ENCODE data around the gene NABP1. TPM values are rescaled to one million over a fixed set of nuclear protein-coding genes. Genes with fewer than 3 reads are reported as not detected.

Gene NABP1
- total and polyA plus RNA-seq, 7 donors = 4.2 to 15.4 (median 9.2) TPM

DNA sequence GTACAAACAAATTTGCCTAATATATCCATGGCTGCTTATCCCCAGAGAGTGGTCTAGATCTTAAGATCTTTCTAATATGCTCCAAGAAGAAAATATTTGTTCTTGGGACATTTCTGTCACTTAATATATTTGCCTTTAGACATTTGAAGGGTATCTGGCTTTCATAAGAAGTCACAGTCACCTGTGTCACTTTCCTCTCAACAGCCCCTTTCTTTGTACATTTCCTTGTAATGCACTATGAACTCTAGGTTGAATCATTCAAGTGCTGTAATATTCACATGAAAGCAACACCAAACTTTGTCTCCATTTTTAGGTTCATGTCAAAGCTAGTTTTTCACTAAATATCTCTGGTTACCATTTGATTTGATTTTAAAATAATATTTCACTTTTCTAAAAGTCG lies 41.4 kb upstream of the NABP1 start:
- no peak for DNase-seq
- Histone ChIP-seq H3K4me1 (peaks cover 0 to 9% (median 0%) of the 10 kb centered on the region in 4 donors), H3K9me3 (no peaks in the 10 kb centered on the region), H3K27me3 (no peaks in the 10 kb centered on the region), H3K4me3 (no peak overlapping the region), H3K27ac (no peak overlapping the region), H3K36me3 (no peaks in the 10 kb centered on the region)
- TF ChIP-seq POLR2A (IDR thresholded peaks at IDR 0.05) = no peak
- intact Hi-C loops (cut with DNase I) = no loop called here
- 97 to 98% methylated on average over 1 of the region's 1 CpG for WGBS, 2 donors

DNA sequence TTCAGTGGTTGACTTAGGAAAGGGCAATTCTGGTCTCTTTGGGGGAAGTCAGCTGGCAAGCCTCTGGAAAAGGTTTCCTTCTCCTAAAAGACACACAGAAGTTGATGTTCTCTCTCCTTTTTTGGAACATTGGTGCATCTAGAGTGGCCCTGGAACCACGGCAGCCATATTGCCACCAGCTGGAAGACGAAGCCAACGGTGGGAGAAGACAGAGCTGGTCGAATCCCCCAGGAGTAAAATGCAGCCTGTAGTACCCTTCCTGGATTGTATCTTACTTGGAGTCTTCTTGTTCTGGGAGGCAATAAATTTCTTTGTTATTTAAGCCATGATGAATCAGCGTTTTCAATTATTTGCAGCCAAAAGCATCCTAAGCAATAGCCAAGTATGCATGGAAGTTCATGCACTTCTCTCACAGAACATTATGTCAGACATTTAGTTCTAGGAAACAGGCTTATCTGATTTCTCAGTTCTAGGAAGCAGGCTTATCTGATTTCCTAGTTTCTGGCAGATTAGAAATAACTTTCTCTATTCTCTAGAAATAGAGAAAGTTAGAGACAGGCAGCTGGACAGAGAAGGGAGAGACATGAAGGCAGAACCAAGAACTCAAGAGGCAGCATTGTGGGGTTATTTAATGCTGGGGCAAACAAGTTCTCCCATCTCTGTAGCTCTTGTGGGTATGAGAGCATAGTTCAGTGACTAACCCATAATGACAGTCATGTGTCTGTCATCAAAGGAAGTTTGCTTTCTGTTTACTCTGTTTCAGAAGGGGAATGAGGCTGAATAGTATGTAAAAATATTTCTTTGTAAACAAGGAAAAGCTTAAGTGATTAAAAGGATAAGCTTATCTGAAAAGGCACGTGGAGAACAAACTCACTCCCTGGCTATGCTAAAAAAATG lies 40.5 kb upstream of the NABP1 start:
- DNase-seq = no peak

DNA sequence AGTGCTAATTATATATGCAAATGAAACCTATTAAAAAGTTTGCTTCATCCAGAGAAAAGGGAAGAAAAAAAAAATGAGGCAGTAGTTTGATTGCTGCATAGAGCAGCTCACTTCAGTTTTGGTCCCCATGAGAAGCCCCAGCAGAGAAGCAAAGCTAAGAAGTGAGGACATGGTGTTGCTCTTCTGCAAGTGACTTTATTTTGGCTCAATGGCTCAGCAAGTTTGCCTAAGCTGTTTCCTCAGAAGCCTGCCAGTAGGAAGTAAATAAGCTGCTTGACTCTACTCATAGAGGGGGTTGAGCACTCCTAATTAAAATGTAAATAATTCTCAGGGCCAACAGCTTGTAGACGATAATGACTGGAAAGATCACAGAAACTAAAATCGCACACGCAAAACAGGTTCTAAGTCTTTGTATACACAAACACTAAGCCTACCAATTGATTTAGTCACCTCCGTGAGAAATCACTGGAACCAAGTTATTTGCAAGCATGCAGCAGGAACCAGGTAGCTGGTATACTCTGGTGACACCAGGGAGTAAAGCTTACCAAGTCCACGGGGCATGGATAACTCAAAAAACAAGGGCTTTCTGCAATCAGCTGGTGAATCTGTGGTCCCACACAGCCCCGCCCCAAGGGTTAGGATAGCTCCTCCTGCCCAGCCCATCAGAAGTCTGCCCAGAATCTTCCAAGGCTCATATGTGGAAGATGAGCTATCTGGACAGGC lies 39.7 kb upstream of the NABP1 start:
- TF ChIP-seq EP300 (IDR thresholded peaks at IDR 0.05) (no peak), POLR2AphosphoS5 (IDR thresholded peaks at IDR 0.05) (no peak), POLR2A (IDR thresholded peaks at IDR 0.05) (no peak)
- TF ChIP-seq, protein P1, sequence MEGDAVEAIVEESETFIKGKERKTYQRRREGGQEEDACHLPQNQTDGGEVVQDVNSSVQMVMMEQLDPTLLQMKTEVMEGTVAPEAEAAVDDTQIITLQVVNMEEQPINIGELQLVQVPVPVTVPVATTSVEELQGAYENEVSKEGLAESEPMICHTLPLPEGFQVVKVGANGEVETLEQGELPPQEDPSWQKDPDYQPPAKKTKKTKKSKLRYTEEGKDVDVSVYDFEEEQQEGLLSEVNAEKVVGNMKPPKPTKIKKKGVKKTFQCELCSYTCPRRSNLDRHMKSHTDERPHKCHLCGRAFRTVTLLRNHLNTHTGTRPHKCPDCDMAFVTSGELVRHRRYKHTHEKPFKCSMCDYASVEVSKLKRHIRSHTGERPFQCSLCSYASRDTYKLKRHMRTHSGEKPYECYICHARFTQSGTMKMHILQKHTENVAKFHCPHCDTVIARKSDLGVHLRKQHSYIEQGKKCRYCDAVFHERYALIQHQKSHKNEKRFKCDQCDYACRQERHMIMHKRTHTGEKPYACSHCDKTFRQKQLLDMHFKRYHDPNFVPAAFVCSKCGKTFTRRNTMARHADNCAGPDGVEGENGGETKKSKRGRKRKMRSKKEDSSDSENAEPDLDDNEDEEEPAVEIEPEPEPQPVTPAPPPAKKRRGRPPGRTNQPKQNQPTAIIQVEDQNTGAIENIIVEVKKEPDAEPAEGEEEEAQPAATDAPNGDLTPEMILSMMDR (IDR thresholded peaks at IDR 0.05) = no peak
- Histone ChIP-seq H3K4me1 (peaks cover 0 to 3% (median 0%) of the 10 kb centered on the region in 4 donors), H3K9me3 (no peaks in the 10 kb centered on the region), H3K27ac (peak overlapping the region in 1 of 4 donors; percentile 3), H3K27me3 (no peaks in the 10 kb centered on the region), H3K4me3 (no peak overlapping the region), H3K36me3 (no peaks in the 10 kb centered on the region)
- intact Hi-C loops (cut with DNase I) = no loop called here
- WGBS, 2 donors = 25 to 53% methylated on average over 6 of the region's 6 CpGs
- no peak for DNase-seq

More for the DNA sequence above, 40.5 kb upstream of the NABP1 start:
- intact Hi-C loops (cut with DNase I) = no loop called here
- H3K27ac ChIP-seq = peak overlapping the region in 1 of 4 donors; percentile 3
- 66 to 68% methylated on average over 6 of the region's 6 CpGs for WGBS, 2 donors
- H3K4me1 ChIP-seq = peaks cover 0 to 3% (median 0%) of the 10 kb centered on the region in 4 donors
- H3K36me3 ChIP-seq = no peaks in the 10 kb centered on the region
- H3K27me3 ChIP-seq = no peaks in the 10 kb centered on the region
- no peak overlapping the region for H3K4me3 ChIP-seq
- TF ChIP-seq EP300 (IDR thresholded peaks at IDR 0.05) (no peak), POLR2AphosphoS5 (IDR thresholded peaks at IDR 0.05) (no peak), POLR2A (IDR thresholded peaks at IDR 0.05) (no peak)
- TF ChIP-seq, protein P1 (IDR thresholded peaks at IDR 0.05) = no peak
- no peaks in the 10 kb centered on the region for H3K9me3 ChIP-seq

DNA sequence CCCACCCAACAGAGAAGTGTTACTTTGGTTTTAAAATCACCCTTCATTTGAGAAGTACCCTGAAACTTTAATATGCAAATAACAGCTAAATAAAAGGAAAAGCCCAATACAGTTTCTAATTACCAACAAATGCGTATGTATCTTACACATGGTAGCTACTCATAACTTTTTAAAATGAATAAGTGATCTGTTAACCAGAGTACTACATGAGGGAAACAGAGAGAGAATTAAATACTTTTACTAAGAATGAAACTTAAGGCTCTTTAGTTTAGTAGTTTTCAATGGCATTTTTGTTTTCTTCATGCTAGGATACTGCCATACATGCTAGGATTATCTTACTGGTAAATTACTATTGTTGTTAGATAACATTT lies 39.1 kb upstream of the NABP1 start:
- intact Hi-C loops (cut with DNase I) = no loop called here
- no peaks in the 10 kb centered on the region for H3K27me3 ChIP-seq
- TF ChIP-seq POLR2AphosphoS5 (IDR thresholded peaks at IDR 0.05) = no peak
- TF ChIP-seq EP300 (IDR thresholded peaks at IDR 0.05) = no peak
- no peak for TF ChIP-seq POLR2A (IDR thresholded peaks at IDR 0.05)
- TF ChIP-seq, protein P1 (IDR thresholded peaks at IDR 0.05) = no peak
- no peaks in the 10 kb centered on the region for H3K36me3 ChIP-seq
- WGBS, 2 donors = 85 to 87% methylated on average over 1 of the region's 1 CpG
- H3K4me1 ChIP-seq = peaks cover 0 to 3% (median 0%) of the 10 kb centered on the region in 4 donors
- DNase-seq = no peak
- no peak overlapping the region for H3K4me3 ChIP-seq
- no peaks in the 10 kb centered on the region for H3K9me3 ChIP-seq
- no peak overlapping the region for H3K27ac ChIP-seq

DNA sequence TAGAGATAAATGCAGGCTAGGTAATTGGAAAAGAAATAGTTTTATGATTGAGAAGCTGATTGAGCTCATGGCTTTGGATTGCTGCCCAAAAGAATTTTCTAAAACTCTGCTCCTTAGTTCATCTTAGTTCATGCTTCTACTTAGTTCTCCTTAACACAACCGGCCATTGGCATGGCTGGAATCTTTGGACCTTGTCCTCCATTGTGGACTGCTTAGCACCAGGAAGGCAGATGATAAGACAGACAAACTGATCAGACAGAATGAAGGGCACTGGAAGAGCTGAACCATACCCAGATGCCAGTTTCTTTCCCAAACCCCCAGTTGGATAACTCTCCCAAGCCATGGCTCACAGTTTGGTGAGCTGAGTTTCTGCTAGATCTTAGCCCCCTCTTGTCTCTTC lies 36.3 kb upstream of the NABP1 start:
- WGBS, 2 donors = 58 to 83% methylated on average over 1 of the region's 1 CpG

More for the DNA sequence above, 36.3 kb upstream of the NABP1 start:
- no peak for DNase-seq
- H3K27ac ChIP-seq = no peak overlapping the region
- no peaks in the 10 kb centered on the region for H3K27me3 ChIP-seq
- no peaks in the 10 kb centered on the region for H3K36me3 ChIP-seq
- TF ChIP-seq, protein P1 (IDR thresholded peaks at IDR 0.05) = no peak
- no peak for TF ChIP-seq POLR2A (IDR thresholded peaks at IDR 0.05)
- no peak for TF ChIP-seq POLR2AphosphoS5 (IDR thresholded peaks at IDR 0.05)
- TF ChIP-seq EP300 (IDR thresholded peaks at IDR 0.05) = no peak
- H3K9me3 ChIP-seq = no peaks in the 10 kb centered on the region
- H3K4me3 ChIP-seq = no peak overlapping the region
- peaks cover 0 to 3% (median 0%) of the 10 kb centered on the region in 4 donors for H3K4me1 ChIP-seq
- intact Hi-C loops (cut with DNase I) = no loop called here

Measured in sigmoid colon (tissue), 7 donors.